Neutrophil (primary cell): ENCODE measurements around the gene ENAM.

Source experiments
- H3K27ac ChIP-seq: fragments of 200-600 bp; sonication (generic); 2 replicates; pipeline ENCODE4 v1.5.1; 2016; ENCODE audit warnings: mild to moderate bottlenecking, moderate library complexity
- H3K27me3 ChIP-seq: fragments of 200-600 bp; sonication (generic); 2 replicates; pipeline ENCODE4 v1.6.0; 2016; ENCODE audit warnings: mild to moderate bottlenecking
- H3K36me3 ChIP-seq: fragments of 200-600 bp; sonication (generic); 2 replicates; pipeline ENCODE4 v1.5.1; 2017
- H3K4me1 ChIP-seq, 2 experiments: fragments of 200-600 bp in 1 of 2; sonication (generic) in 1 of 2; 1 replicate in 1 of 2; 2 replicates in 1 of 2; pipeline versions ENCODE4 v1.5.1 to v1.6.1; 2013 to 2016; ENCODE audit warnings: low read depth in 1 of 2, low read length in 1 of 2, mild to moderate bottlenecking in 1 of 2, moderate library complexity in 1 of 2; ENCODE audit not compliant: control insufficient read depth in 1 of 2, insufficient read depth in 1 of 2
- H3K4me3 ChIP-seq, 2 experiments: fragments of 200-600 bp in 1 of 2; sonication (generic) in 1 of 2; 1 replicate in 1 of 2; 2 replicates in 1 of 2; pipeline ENCODE4 v1.5.1; 2013 to 2016; ENCODE audit warnings: low read depth in 1 of 2, low read length in 1 of 2, mild to moderate bottlenecking in 1 of 2, moderate library complexity in 1 of 2
- H3K9me3 ChIP-seq: fragments of 200-600 bp; sonication (generic); 2 replicates; pipeline ENCODE4 v1.5.1; 2016
- CTCF ChIP-seq: fragments of 200-600 bp; sonication (generic); IDR thresholded peaks from 2 replicates; pipeline ENCODE4 v1.5.1; 2016; ENCODE audit warnings: antibody characterized with exemption

Gene ENAM

GRCh38 chr4:70591955-70592582 is 36.5 kb upstream of the ENAM start, which contains the start of gene AMBN:
Gene AMBN, plus strand, starts transcription at chr4:70592256. Its CDS starts 103 bp downstream, at chr4:70592359.
- Histone ChIP-seq H3K9me3 (no peaks in the 10 kb centered on the region), H3K4me1 (no peaks in the 10 kb centered on the region), H3K27me3 (no peaks in the 10 kb centered on the region), H3K36me3 (no peaks in the 10 kb centered on the region), H3K4me3 (no peak within 1 kb of the TSS), H3K27ac (no peak within 1 kb of the TSS)
- TF ChIP-seq CTCF: no peak

- H3K4me1 ChIP-seq: no peaks in the 10 kb centered on the region
- H3K27me3 ChIP-seq: no peaks in the 10 kb centered on the region
- H3K27ac ChIP-seq: no peak overlapping the region
- no peaks in the 10 kb centered on the region for H3K9me3 ChIP-seq
- no peak overlapping the region for H3K4me3 ChIP-seq
- no peaks in the 10 kb centered on the region for H3K36me3 ChIP-seq
- no peak for TF ChIP-seq CTCF
Observed at GRCh38 chr4:70594196-70594595, 34.3 kb upstream of the ENAM start.

- no peak overlapping the region for H3K4me3 ChIP-seq
- H3K9me3 ChIP-seq: no peaks in the 10 kb centered on the region
- H3K27ac ChIP-seq: no peak overlapping the region
- no peaks in the 10 kb centered on the region for H3K4me1 ChIP-seq
- no peaks in the 10 kb centered on the region for H3K36me3 ChIP-seq
- H3K27me3 ChIP-seq: no peaks in the 10 kb centered on the region
- no peak for TF ChIP-seq CTCF
Observed at GRCh38 chr4:70600305-70600704, 28.2 kb upstream of the ENAM start.

GRCh38 chr4:70600977-70601376 is 27.6 kb upstream of the ENAM start:
- Histone ChIP-seq H3K4me1 (no peaks in the 10 kb centered on the region), H3K36me3 (no peaks in the 10 kb centered on the region), H3K4me3 (no peak overlapping the region), H3K27ac (no peak overlapping the region), H3K27me3 (no peaks in the 10 kb centered on the region), H3K9me3 (no peaks in the 10 kb centered on the region)
- no peak for TF ChIP-seq CTCF

GRCh38 chr4:70601422-70602039 is 27.0 kb upstream of the ENAM start:
- TF ChIP-seq CTCF: peak; percentile 25

More at GRCh38 chr4:70601422-70602039, 27.0 kb upstream of the ENAM start:
- Histone ChIP-seq H3K4me1 (no peaks in the 10 kb centered on the region), H3K9me3 (no peaks in the 10 kb centered on the region), H3K27me3 (no peaks in the 10 kb centered on the region), H3K4me3 (no peak overlapping the region), H3K27ac (no peak overlapping the region), H3K36me3 (no peaks in the 10 kb centered on the region)
